Left lung (tissue), 14 donors: ENCODE results near the gene DENND10. TPM values are rescaled to one million over a fixed set of nuclear protein-coding genes. Genes with fewer than 3 reads are reported as not detected.

ENCODE experiments used
- ATAC-seq: fragments of 200-7000 bp; cut with Tn5 transposase; one replicate; pipeline ENCODE4 v1.9.1; 2020; ENCODE audit warnings: moderate library complexity
- DNase-seq, 4 donors: peaks; one replicate each; pipeline ENCODE4 v3.0.0-alpha.2; 2013 to 2020
- H3K27ac ChIP-seq, 2 donors: fragments of 200-600 bp; sonication (generic) in 1 of 2; one replicate each; pipeline versions ENCODE4 v1.5.0 to v1.8.0; 2020 to 2021
- H3K27me3 ChIP-seq, 2 donors: fragments of 200-600 bp; sonication (generic) in 1 of 2; one replicate each; pipeline versions ENCODE4 v1.5.0 to v1.8.0; 2020 to 2021
- H3K36me3 ChIP-seq, 2 donors: fragments of 200-600 bp; sonication (generic) in 1 of 2; one replicate each; pipeline versions ENCODE4 v1.5.0 to v1.8.0; 2020 to 2021
- H3K4me1 ChIP-seq, 2 donors: fragments of 200-600 bp; one replicate each; pipeline ENCODE4 v1.8.0; 2021
- H3K4me3 ChIP-seq, 2 donors: fragments of 200-600 bp; sonication (generic) in 1 of 2; one replicate each; pipeline versions ENCODE4 v1.5.0 to v1.8.0; 2020 to 2021; ENCODE audit warnings: mild to moderate bottlenecking in 1 of 2
- H3K9me3 ChIP-seq, 2 donors: fragments of 200-600 bp; sonication (generic) in 1 of 2; one replicate each; pipeline versions ENCODE4 v1.5.0 to v1.8.0; 2020 to 2021
- intact Hi-C, 2 donors: fragments of 100-400 bp; cut with DNase I; formaldehyde crosslinking; loops; one replicate each; pipeline versions ENCODE4 v1.11.2 to v1.14.2; 2022
- long read RNA-seq, 12 donors: library from polyadenylated mRNA in 2 of 12; unstranded in 2 of 12; transcript quantifications; one replicate each; pipeline ENCODE4 v2.0.0 and lab custom pipeline, GENCODE V29; 2019 to 2026
- polyA plus RNA-seq, 6 donors: library from polyadenylated mRNA; unstranded; fragments of 120-200 nt; gene quantifications; one replicate each; pipeline ENCODE4 v1.2.1, GENCODE V29; 2013; ENCODE audit not compliant: insufficient read length in 6 of 6
- total RNA-seq, 2 donors: library from RNA; stranded (reverse); fragmentation: NEBNext Ultra II Directional; extraction: Animal tissue kit (Norgen Biotek cat#: 25700); gene quantifications; one replicate each; pipeline ENCODE4 v1.2.1, GENCODE V29; 2021
- TF ChIP-seq, protein P1 (sequence below), 2 donors: fragments of 200-600 bp; sonication (generic) in 1 of 2; IDR thresholded peaks; one replicate each; pipeline versions ENCODE4 v1.5.0 to v1.8.0; 2021; ENCODE audit warnings: antibody characterized with exemption in 2 of 2
- donor health status: DM: no; HTN: yes; CAD: no.
- donor health status: DM: no; HTN: no; CAD: no.

The DENND10 gene, protein sequence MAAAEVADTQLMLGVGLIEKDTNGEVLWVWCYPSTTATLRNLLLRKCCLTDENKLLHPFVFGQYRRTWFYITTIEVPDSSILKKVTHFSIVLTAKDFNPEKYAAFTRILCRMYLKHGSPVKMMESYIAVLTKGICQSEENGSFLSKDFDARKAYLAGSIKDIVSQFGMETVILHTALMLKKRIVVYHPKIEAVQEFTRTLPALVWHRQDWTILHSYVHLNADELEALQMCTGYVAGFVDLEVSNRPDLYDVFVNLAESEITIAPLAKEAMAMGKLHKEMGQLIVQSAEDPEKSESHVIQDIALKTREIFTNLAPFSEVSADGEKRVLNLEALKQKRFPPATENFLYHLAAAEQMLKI
- total RNA-seq (10 to 100 TPM; 34.2 to 37.4 TPM), polyA plus RNA-seq (10 to 100 TPM; 35.2 to 44.3 (median 39.1) TPM)
- long read RNA-seq, donor 1, partial matches to known transcripts: 22 of 31 reads
- long read RNA-seq, donor 1, other reads (novel, unspliced or antisense): 6 of 31 reads
- long read RNA-seq, donor 2, partial matches to known transcripts: 458 of 474 reads
- long read RNA-seq, donor 2, other reads (novel, unspliced or antisense): 9 of 474 reads
- long read RNA-seq, donor 3, transcript FAM45A-201 (9 exons, 1,648 nt): major isoform, 6 of 9 reads
- long read RNA-seq, donor 3, partial matches to known transcripts: 0 of 9 reads
- long read RNA-seq, donor 3, other reads (novel, unspliced or antisense): 0 of 9 reads
- long read RNA-seq, donor 4, transcript FAM45A-201 (9 exons, 1,648 nt): major isoform, 8 of 22 reads
- long read RNA-seq, donor 4, partial matches to known transcripts: 1 of 22 reads
- long read RNA-seq, donor 4, other reads (novel, unspliced or antisense): 10 of 22 reads
- long read RNA-seq, donor 5, partial matches to known transcripts: 24 of 27 reads
- long read RNA-seq, donor 5, other reads (novel, unspliced or antisense): 0 of 27 reads
- long read RNA-seq, donor 6, partial matches to known transcripts: 22 of 28 reads
- long read RNA-seq, donor 6, other reads (novel, unspliced or antisense): 0 of 28 reads
- long read RNA-seq, donor 7, partial matches to known transcripts: 16 of 22 reads
- long read RNA-seq, donor 7, other reads (novel, unspliced or antisense): 0 of 22 reads
- long read RNA-seq, donor 8, partial matches to known transcripts: 0 of 7 reads
- long read RNA-seq, donor 8, other reads (novel, unspliced or antisense): 6 of 7 reads
- long read RNA-seq, donor 9: 0 reads
- long read RNA-seq, donor 10, partial matches to known transcripts: 1 of 23 reads
- long read RNA-seq, donor 10, other reads (novel, unspliced or antisense): 17 of 23 reads
- long read RNA-seq, donor 11, partial matches to known transcripts: 30 of 45 reads
- long read RNA-seq, donor 11, other reads (novel, unspliced or antisense): 9 of 45 reads
- long read RNA-seq, donor 12, transcript FAM45A-201 (9 exons, 1,648 nt): major isoform, 7 of 14 reads
- long read RNA-seq, donor 12, partial matches to known transcripts: 7 of 14 reads
- long read RNA-seq, donor 12, other reads (novel, unspliced or antisense): 0 of 14 reads

DNA sequence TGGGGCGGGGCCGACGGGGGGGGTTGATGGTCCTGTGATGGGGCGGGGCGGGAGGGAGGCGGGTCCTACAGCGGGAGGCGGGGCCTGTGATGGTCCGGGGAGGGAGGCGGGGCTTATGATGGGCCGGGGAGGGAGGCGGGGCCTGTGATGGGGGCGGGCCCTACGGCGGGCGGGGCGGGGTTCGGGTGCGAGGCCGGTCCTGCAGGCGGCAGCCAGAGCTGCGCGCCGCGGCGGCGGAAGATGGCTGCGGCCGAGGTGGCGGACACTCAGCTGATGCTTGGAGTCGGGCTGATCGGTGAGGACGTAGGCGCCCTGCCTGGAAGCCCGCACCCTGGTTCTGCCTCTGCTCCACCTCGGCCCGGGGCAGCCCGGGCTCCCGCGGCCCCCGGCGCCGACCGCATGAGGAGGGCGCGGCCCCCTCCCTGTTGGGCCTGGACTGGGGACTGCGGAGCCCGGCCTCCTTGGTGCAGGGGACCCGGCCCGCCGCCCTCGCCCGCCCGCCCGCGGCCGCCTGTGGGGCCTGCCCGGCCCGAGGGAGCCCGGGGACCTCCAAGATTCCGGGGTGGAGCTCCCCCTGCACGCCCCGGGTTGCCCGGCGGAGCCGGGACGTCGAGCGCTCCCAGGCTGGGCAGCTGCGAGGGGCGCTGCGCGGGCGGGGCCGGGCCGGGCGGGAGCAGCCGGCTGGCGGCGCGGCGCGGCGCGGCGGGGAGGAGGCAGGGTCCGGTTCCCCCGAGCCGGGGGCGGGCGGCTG, at the start of gene DENND10:
TSS of gene DENND10 (plus strand) at position 211 of the 751 bp plus-strand sequence. CDS start at position 241, 30 bp downstream.
- peak; percentile 96 for ATAC-seq
- intact Hi-C loops: no loop called here

DNA sequence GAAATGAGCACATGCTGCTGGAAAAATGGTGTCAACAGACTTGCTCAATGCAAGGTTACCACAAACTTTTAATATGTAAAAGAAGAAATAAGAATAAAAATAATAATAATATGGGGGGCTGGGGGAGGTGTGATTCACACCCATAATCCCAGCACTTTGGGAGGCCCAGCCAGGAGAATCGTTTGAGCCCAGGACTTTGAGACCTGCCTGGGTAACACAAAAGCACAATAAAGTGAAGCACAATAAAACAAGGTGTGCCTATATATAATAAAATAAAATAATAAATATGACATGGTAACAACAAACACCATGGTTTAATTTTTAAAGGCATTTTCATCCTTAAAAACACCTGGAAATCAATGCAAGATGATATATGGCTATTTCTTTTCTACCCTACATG, 48.4 kb upstream of the DENND10 start:
- no peaks in the 10 kb centered on the region for H3K27me3 ChIP-seq
- H3K27ac ChIP-seq: no peak overlapping the region
- peaks cover 6 to 98% of the 10 kb centered on the region in 2 donors for H3K36me3 ChIP-seq
- ATAC-seq: no peak
- H3K9me3 ChIP-seq: no peaks in the 10 kb centered on the region
- no peak for DNase-seq
- H3K4me3 ChIP-seq: no peak overlapping the region
- TF ChIP-seq, protein P1, sequence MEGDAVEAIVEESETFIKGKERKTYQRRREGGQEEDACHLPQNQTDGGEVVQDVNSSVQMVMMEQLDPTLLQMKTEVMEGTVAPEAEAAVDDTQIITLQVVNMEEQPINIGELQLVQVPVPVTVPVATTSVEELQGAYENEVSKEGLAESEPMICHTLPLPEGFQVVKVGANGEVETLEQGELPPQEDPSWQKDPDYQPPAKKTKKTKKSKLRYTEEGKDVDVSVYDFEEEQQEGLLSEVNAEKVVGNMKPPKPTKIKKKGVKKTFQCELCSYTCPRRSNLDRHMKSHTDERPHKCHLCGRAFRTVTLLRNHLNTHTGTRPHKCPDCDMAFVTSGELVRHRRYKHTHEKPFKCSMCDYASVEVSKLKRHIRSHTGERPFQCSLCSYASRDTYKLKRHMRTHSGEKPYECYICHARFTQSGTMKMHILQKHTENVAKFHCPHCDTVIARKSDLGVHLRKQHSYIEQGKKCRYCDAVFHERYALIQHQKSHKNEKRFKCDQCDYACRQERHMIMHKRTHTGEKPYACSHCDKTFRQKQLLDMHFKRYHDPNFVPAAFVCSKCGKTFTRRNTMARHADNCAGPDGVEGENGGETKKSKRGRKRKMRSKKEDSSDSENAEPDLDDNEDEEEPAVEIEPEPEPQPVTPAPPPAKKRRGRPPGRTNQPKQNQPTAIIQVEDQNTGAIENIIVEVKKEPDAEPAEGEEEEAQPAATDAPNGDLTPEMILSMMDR (IDR thresholded peaks at IDR 0.05): no peak
- no peaks in the 10 kb centered on the region for H3K4me1 ChIP-seq
- intact Hi-C loops: no loop called here

More for the DNA sequence above, at the start of gene DENND10:
- Histone ChIP-seq H3K36me3 (peaks cover 0 to 13% of the 10 kb centered on the region in 2 donors), H3K27ac (peak within 1 kb of the TSS; percentile 59 to 82), H3K4me3 (peak within 1 kb of the TSS; percentile 78 to 82), H3K27me3 (no peaks in the 10 kb centered on the region), H3K4me1 (peaks cover 10 to 40% of the 10 kb centered on the region in 2 donors), H3K9me3 (no peaks in the 10 kb centered on the region)
- DNase-seq: peak; percentile 65 to 95 (median 85)
- TF ChIP-seq, protein P1 (IDR thresholded peaks at IDR 0.05): peak in 1 of 2 donors; percentile 3

DNA sequence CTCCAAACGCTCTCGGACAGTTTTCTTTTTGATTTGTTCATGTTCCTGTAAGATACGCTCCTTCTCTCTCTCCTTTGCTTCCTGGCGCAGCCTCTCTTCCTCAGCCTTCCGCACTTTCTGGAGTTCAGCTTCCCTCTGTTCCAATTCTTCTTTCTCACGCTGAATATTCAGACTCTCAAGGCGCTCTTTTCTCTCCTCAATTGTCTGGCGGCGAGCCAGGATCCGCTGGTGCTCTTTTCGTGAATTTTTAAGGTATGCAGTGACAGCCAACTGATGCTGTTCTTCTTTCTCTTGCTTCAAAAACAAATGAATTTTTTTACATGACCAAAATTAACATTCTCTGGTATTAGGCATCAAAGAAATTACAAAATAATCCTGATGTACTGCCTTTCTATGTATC, 45.9 kb upstream of the DENND10 start:
- intact Hi-C loops: no loop called here
- no peaks in the 10 kb centered on the region for H3K27me3 ChIP-seq
- H3K36me3 ChIP-seq: peaks cover 6 to 100% of the 10 kb centered on the region in 2 donors
- no peak for DNase-seq
- H3K4me3 ChIP-seq: no peak overlapping the region
- ATAC-seq: no peak
- H3K4me1 ChIP-seq: no peaks in the 10 kb centered on the region
- H3K9me3 ChIP-seq: no peaks in the 10 kb centered on the region
- TF ChIP-seq, protein P1 (IDR thresholded peaks at IDR 0.05): no peak
- no peak overlapping the region for H3K27ac ChIP-seq

DNA sequence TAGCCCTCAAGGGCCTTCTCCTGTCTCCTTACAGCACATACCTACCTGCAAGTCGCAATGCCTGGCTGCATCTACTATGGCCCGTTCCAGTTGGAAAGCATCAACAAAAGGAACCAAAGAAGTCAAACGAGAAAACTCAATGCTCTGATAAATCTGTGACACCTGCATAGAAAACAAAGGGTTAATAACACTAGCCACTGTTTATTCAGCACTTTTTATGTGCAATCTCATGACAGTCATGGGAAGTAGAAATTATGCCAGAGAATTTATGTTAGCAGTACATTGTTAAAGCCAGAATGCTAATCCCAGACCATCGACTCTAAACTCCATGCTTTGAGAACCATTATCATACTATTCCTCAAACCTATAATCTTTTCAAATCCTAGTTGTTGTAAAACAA, 44.4 kb upstream of the DENND10 start:
- ATAC-seq (no peak), DNase-seq (no peak)
- no peaks in the 10 kb centered on the region for H3K9me3 ChIP-seq
- no peaks in the 10 kb centered on the region for H3K4me1 ChIP-seq
- H3K36me3 ChIP-seq: peaks cover 6 to 100% of the 10 kb centered on the region in 2 donors
- no peaks in the 10 kb centered on the region for H3K27me3 ChIP-seq
- TF ChIP-seq, protein P1 (IDR thresholded peaks at IDR 0.05): no peak
- intact Hi-C loops: no loop called here
- no peak overlapping the region for H3K4me3 ChIP-seq
- no peak overlapping the region for H3K27ac ChIP-seq
